OCI-LY1 (cell line): ENCODE results near the gene THUMPD2.
A peak's percentile ranks its signal among the peaks of the same experiment; 100 is the strongest.
"Not testable (repeated sequence)": the region's sequence is repeated elsewhere in the genome, so short reads cannot be mapped to it uniquely, and the experiment has no call there.

Experiments used
- H2AFZ ChIP-seq: fragments of 200-600 bp; sonication (generic), shearing (Covaris generic); 2 replicates; pipeline ENCODE4 v1.6.0; 2014; ENCODE audit warnings: antibody characterized with exemption, mild to moderate bottlenecking, low read length
- H3F3A ChIP-seq: fragments of 200-600 bp; sonication (generic), shearing (Covaris generic); 2 replicates; pipeline ENCODE4 v1.6.0; 2014; ENCODE audit warnings: mild to moderate bottlenecking, antibody characterized with exemption, low read length, moderate library complexity; ENCODE audit not compliant: insufficient read depth
- H3K27ac ChIP-seq: fragments of 200-600 bp; sonication (generic); 2 replicates; pipeline ENCODE4 v1.5.1; 2014; ENCODE audit warnings: low read length, mixed run types, mild to moderate bottlenecking, low read depth; ENCODE audit not compliant: poor library complexity, severe bottlenecking
- H3K27me3 ChIP-seq: fragments of 200-600 bp; sonication (generic); 2 replicates; pipeline ENCODE4 v1.6.0; 2014; ENCODE audit warnings: antibody characterized with exemption, mild to moderate bottlenecking, low read length, moderate library complexity; ENCODE audit not compliant: insufficient read depth
- H3K36me3 ChIP-seq: fragments of 200-600 bp; sonication (generic); 2 replicates; pipeline ENCODE4 v1.6.1; 2014; ENCODE audit warnings: mild to moderate bottlenecking, antibody characterized with exemption, low read length, moderate library complexity, mixed read lengths; ENCODE audit not compliant: insufficient read depth
- H3K4me1 ChIP-seq: fragments of 200-600 bp; sonication (generic); 2 replicates; pipeline ENCODE4 v1.5.1; 2014; ENCODE audit warnings: mild to moderate bottlenecking, low read length, moderate library complexity; ENCODE audit not compliant: insufficient read depth, severe bottlenecking
- H3K4me2 ChIP-seq: fragments of 200-600 bp; sonication (generic), shearing (Covaris generic); 2 replicates; pipeline ENCODE4 v1.6.1; 2014; ENCODE audit warnings: low read length
- H3K4me3 ChIP-seq: fragments of 200-600 bp; sonication (generic); 2 replicates; pipeline ENCODE4 v1.5.1; 2014; ENCODE audit warnings: low read length, low read depth, mild to moderate bottlenecking, mixed read lengths; ENCODE audit not compliant: poor library complexity, severe bottlenecking
- H3K79me2 ChIP-seq: fragments of 200-600 bp; shearing (Covaris generic); 2 replicates; pipeline ENCODE4 v1.6.1; 2016; ENCODE audit warnings: mixed run types, low read length, mixed read lengths; ENCODE audit not compliant: insufficient read depth
- H3K9ac ChIP-seq: fragments of 200-600 bp; sonication (generic), shearing (Covaris generic); 2 replicates; pipeline ENCODE4 v1.6.1; 2014; ENCODE audit warnings: mild to moderate bottlenecking, low read length, mixed read lengths
- H3K9me2 ChIP-seq: fragments of 200-600 bp; sonication (generic), shearing (Covaris generic); 2 replicates; pipeline ENCODE4 v1.6.1; 2014; ENCODE audit warnings: low read depth, mild to moderate bottlenecking, low read length, mixed read lengths
- H3K9me3 ChIP-seq: fragments of 200-600 bp; shearing (Covaris generic); 2 replicates; pipeline ENCODE4 v1.6.1; 2014; ENCODE audit warnings: low read length, mixed read lengths
- H4K20me1 ChIP-seq: fragments of 200-600 bp; sonication (generic), shearing (Covaris generic); 2 replicates; pipeline ENCODE4 v1.6.0; 2016; ENCODE audit warnings: mild to moderate bottlenecking, low read length; ENCODE audit not compliant: insufficient read depth
- CTCF ChIP-seq: fragments of 200-600 bp; sonication (generic), shearing (Covaris generic); IDR thresholded peaks from 2 replicates; pipeline ENCODE4 v1.5.1; 2017; ENCODE audit warnings: mild to moderate bottlenecking, antibody characterized with exemption, low read length, moderate library complexity, mixed read lengths
- EZH2 ChIP-seq: fragments of 200-600 bp; sonication (generic), shearing (Covaris generic); IDR thresholded peaks from 2 replicates; pipeline ENCODE4 v1.8.0; 2017; ENCODE audit warnings: borderline replicate concordance, mixed run types, mild to moderate bottlenecking, antibody characterized with exemption, low read length, moderate library complexity, mixed read lengths

Gene THUMPD2

GRCh38 chr2:39730276-39730675 lies 48.8 kb downstream of the THUMPD2 start:
- H3K79me2 ChIP-seq, result no peaks in the 10 kb centered on the region
- no peaks in the 10 kb centered on the region for H3K27me3 ChIP-seq
- H3K4me2 ChIP-seq, result no peak overlapping the region
- no peaks in the 10 kb centered on the region for H3K9me3 ChIP-seq
- no peaks in the 10 kb centered on the region for H3F3A ChIP-seq
- no peak overlapping the region for H2AFZ ChIP-seq
- no peaks in the 10 kb centered on the region for H3K4me1 ChIP-seq
- H3K27ac ChIP-seq, result no peak overlapping the region
- no peak overlapping the region for H3K9ac ChIP-seq
- no peaks in the 10 kb centered on the region for H3K9me2 ChIP-seq
- no peaks in the 10 kb centered on the region for H4K20me1 ChIP-seq
- peaks cover 14% of the 10 kb centered on the region for H3K36me3 ChIP-seq
- H3K4me3 ChIP-seq, result no peak overlapping the region
- TF ChIP-seq CTCF, result no peak
- no peak for TF ChIP-seq EZH2

GRCh38 chr2:39728941-39729351 lies 50.1 kb downstream of the THUMPD2 start:
- H3K4me1 ChIP-seq, result no peaks in the 10 kb centered on the region
- H3K27ac ChIP-seq, result no peak overlapping the region
- H2AFZ ChIP-seq, result no peak overlapping the region
- H4K20me1 ChIP-seq, result no peaks in the 10 kb centered on the region
- H3K9me2 ChIP-seq, result no peaks in the 10 kb centered on the region
- H3K36me3 ChIP-seq, result peaks cover under 1% of the 10 kb centered on the region; the same call in 1 of the 2 replicates
- no peaks in the 10 kb centered on the region for H3F3A ChIP-seq
- H3K9ac ChIP-seq, result no peak overlapping the region
- H3K27me3 ChIP-seq, result no peaks in the 10 kb centered on the region
- H3K79me2 ChIP-seq, result no peaks in the 10 kb centered on the region
- H3K4me2 ChIP-seq, result no peak overlapping the region
- H3K4me3 ChIP-seq, result no peak overlapping the region
- TF ChIP-seq CTCF (peak; percentile 88), EZH2 (no peak)
- H3K9me3 ChIP-seq, result no peaks in the 10 kb centered on the region

GRCh38 chr2:39728085-39728484 lies 51.0 kb downstream of the THUMPD2 start:
- not testable (repeated sequence) for H3K27ac ChIP-seq

GRCh38 chr2:39725401-39725800 lies 53.7 kb downstream of the THUMPD2 start:
- Histone ChIP-seq H3K9me3 (no peaks in the 10 kb centered on the region), H3K27me3 (no peaks in the 10 kb centered on the region), H3K4me3 (no peak overlapping the region), H3K27ac (no peak overlapping the region), H3K9ac (no peak overlapping the region), H3K79me2 (no peaks in the 10 kb centered on the region), H3K9me2 (no peaks in the 10 kb centered on the region), H2AFZ (no peak overlapping the region), H3K4me2 (no peak overlapping the region), H3K36me3 (no peaks in the 10 kb centered on the region), H3F3A (no peaks in the 10 kb centered on the region), H4K20me1 (no peaks in the 10 kb centered on the region), H3K4me1 (no peaks in the 10 kb centered on the region)
- TF ChIP-seq CTCF, result no peak
- no peak for TF ChIP-seq EZH2

More at GRCh38 chr2:39728085-39728484, 51.0 kb downstream of the THUMPD2 start:
- H3K9ac ChIP-seq, H3K4me2 ChIP-seq, H3K4me1 ChIP-seq, H3K27me3 ChIP-seq, H3K79me2 ChIP-seq, H4K20me1 ChIP-seq, H2AFZ ChIP-seq, H3K4me3 ChIP-seq, H3K9me2 ChIP-seq, H3F3A ChIP-seq, H3K36me3 ChIP-seq, H3K9me3 ChIP-seq: not testable (repeated sequence)
